Muscle layer of duodenum (tissue), 2 donors: ENCODE measurements around the gene PAGE2B.
"Not testable (repeated sequence)": the region's sequence is repeated elsewhere in the genome, so short reads cannot be mapped to it uniquely, and the experiment has no call there.

Source experiments
- H3K27ac ChIP-seq: one replicate; pipeline ENCODE4 v1.7.0; 2013; ENCODE audit warnings: mild to moderate bottlenecking, low read length
- H3K27me3 ChIP-seq: one replicate; pipeline ENCODE4 v1.7.0; 2013; ENCODE audit warnings: low read depth, mild to moderate bottlenecking, control low read depth, low read length
- H3K36me3 ChIP-seq, 2 donors: one replicate each; pipeline ENCODE4 v1.7.0; 2013; ENCODE audit warnings: low read length in 2 of 2, control low read depth in 1 of 2, mild to moderate bottlenecking in 1 of 2; ENCODE audit not compliant: insufficient read depth in 2 of 2, control insufficient read depth in 1 of 2
- H3K4me1 ChIP-seq, 2 donors: one replicate each; pipeline ENCODE4 v1.7.0; 2013; ENCODE audit warnings: low read length in 2 of 2, mild to moderate bottlenecking in 2 of 2, control low read depth in 1 of 2, moderate library complexity in 1 of 2; ENCODE audit not compliant: insufficient read depth in 2 of 2, control insufficient read depth in 1 of 2
- H3K4me3 ChIP-seq, 2 donors: one replicate each; pipeline ENCODE4 v1.7.0; 2013; ENCODE audit warnings: low read length in 2 of 2, low read depth in 1 of 2, mild to moderate bottlenecking in 1 of 2
- H3K9me3 ChIP-seq, 2 donors: one replicate each; pipeline ENCODE4 v1.7.0; 2013; ENCODE audit warnings: low read length in 2 of 2, control low read depth in 1 of 2, mild to moderate bottlenecking in 1 of 2; ENCODE audit not compliant: control insufficient read depth in 1 of 2
- donor health status: healthy.

The PAGE2B gene

GRCh38 chrX:55074851-55075467, at the start of gene PAGE2B:
Gene PAGE2B (plus strand): TSS chrX:55075030. CDS start chrX:55076042, 1,012 bp downstream.
- no peaks in the 10 kb centered on the region for H3K27me3 ChIP-seq
- H3K9me3 ChIP-seq = no peaks in the 10 kb centered on the region
- no peak within 1 kb of the TSS for H3K27ac ChIP-seq
- H3K4me1 ChIP-seq = no peaks in the 10 kb centered on the region
- no peak within 1 kb of the TSS for H3K4me3 ChIP-seq
- no peaks in the 10 kb centered on the region for H3K36me3 ChIP-seq

- Histone ChIP-seq H3K27ac (no peak overlapping the region), H3K27me3 (no peaks in the 10 kb centered on the region), H3K36me3 (no peaks in the 10 kb centered on the region), H3K9me3 (no peaks in the 10 kb centered on the region), H3K4me1 (no peaks in the 10 kb centered on the region), H3K4me3 (no peak overlapping the region)
Measured at GRCh38 chrX:55026143-55026542, 48.7 kb upstream of the PAGE2B start.

GRCh38 chrX:55026840-55027239, 48.0 kb upstream of the PAGE2B start:
- no peak overlapping the region for H3K4me3 ChIP-seq
- no peak overlapping the region for H3K27ac ChIP-seq
- no peaks in the 10 kb centered on the region for H3K36me3 ChIP-seq
- H3K4me1 ChIP-seq = no peaks in the 10 kb centered on the region
- H3K27me3 ChIP-seq = no peaks in the 10 kb centered on the region
- H3K9me3 ChIP-seq = no peaks in the 10 kb centered on the region

- Histone ChIP-seq H3K4me3 (no peak overlapping the region), H3K4me1 (no peaks in the 10 kb centered on the region), H3K36me3 (no peaks in the 10 kb centered on the region), H3K27me3 (no peaks in the 10 kb centered on the region), H3K27ac (no peak overlapping the region), H3K9me3 (no peaks in the 10 kb centered on the region)
Measured at GRCh38 chrX:55028040-55028439, 46.8 kb upstream of the PAGE2B start.

GRCh38 chrX:55028611-55029010, 46.2 kb upstream of the PAGE2B start:
- Histone ChIP-seq H3K4me3 (no peak overlapping the region), H3K9me3 (no peaks in the 10 kb centered on the region), H3K27ac (no peak overlapping the region), H3K27me3 (no peaks in the 10 kb centered on the region), H3K36me3 (no peaks in the 10 kb centered on the region), H3K4me1 (no peaks in the 10 kb centered on the region)

GRCh38 chrX:55029291-55029690, 45.5 kb upstream of the PAGE2B start:
- H3K4me3 ChIP-seq = no peak overlapping the region
- H3K27me3 ChIP-seq = no peaks in the 10 kb centered on the region
- no peaks in the 10 kb centered on the region for H3K9me3 ChIP-seq
- H3K36me3 ChIP-seq = no peaks in the 10 kb centered on the region
- no peaks in the 10 kb centered on the region for H3K4me1 ChIP-seq
- no peak overlapping the region for H3K27ac ChIP-seq

- Histone ChIP-seq H3K27me3 (no peaks in the 10 kb centered on the region), H3K27ac (no peak within 1 kb of the TSS), H3K9me3 (no peaks in the 10 kb centered on the region), H3K36me3 (no peaks in the 10 kb centered on the region), H3K4me3 (no peak within 1 kb of the TSS), H3K4me1 (no peaks in the 10 kb centered on the region)
Measured at GRCh38 chrX:55030271-55031205, 44.3 kb upstream of the PAGE2B start, which contains the start of gene ALAS2. Gene ALAS2 (minus strand): TSS chrX:55030977. CDS start chrX:55026000, 4,977 bp downstream.

- Histone ChIP-seq H3K4me3 (no peak overlapping the region), H3K27ac (no peak overlapping the region), H3K9me3 (no peaks in the 10 kb centered on the region)
Measured at GRCh38 chrX:55033429-55033828, 41.4 kb upstream of the PAGE2B start.

GRCh38 chrX:55039471-55039870, 35.4 kb upstream of the PAGE2B start:
- no peak overlapping the region for H3K27ac ChIP-seq
- H3K4me3 ChIP-seq = no peak overlapping the region
- H3K36me3 ChIP-seq = no peaks in the 10 kb centered on the region
- H3K9me3 ChIP-seq = no peaks in the 10 kb centered on the region
- H3K4me1 ChIP-seq = no peaks in the 10 kb centered on the region
- H3K27me3 ChIP-seq = no peaks in the 10 kb centered on the region

More at GRCh38 chrX:55033429-55033828, 41.4 kb upstream of the PAGE2B start:
- Histone ChIP-seq H3K27me3 (no peaks in the 10 kb centered on the region), H3K36me3 (no peaks in the 10 kb centered on the region), H3K4me1 (no peaks in the 10 kb centered on the region)

- H3K4me1 ChIP-seq = no peaks in the 10 kb centered on the region
- H3K36me3 ChIP-seq = no peaks in the 10 kb centered on the region
- H3K27ac ChIP-seq = no peak overlapping the region
- H3K4me3 ChIP-seq = no peak overlapping the region
- no peaks in the 10 kb centered on the region for H3K9me3 ChIP-seq
- no peaks in the 10 kb centered on the region for H3K27me3 ChIP-seq
Measured at GRCh38 chrX:55041514-55041913, 33.3 kb upstream of the PAGE2B start.

- not testable (repeated sequence) for H3K4me1 ChIP-seq, H3K4me3 ChIP-seq, H3K27me3 ChIP-seq, H3K9me3 ChIP-seq, H3K36me3 ChIP-seq, H3K27ac ChIP-seq
Measured at GRCh38 chrX:55050599-55050998, 24.2 kb upstream of the PAGE2B start.
